Measurements from ENCODE around the gene SYNE3.

Gene SYNE3

DNA sequence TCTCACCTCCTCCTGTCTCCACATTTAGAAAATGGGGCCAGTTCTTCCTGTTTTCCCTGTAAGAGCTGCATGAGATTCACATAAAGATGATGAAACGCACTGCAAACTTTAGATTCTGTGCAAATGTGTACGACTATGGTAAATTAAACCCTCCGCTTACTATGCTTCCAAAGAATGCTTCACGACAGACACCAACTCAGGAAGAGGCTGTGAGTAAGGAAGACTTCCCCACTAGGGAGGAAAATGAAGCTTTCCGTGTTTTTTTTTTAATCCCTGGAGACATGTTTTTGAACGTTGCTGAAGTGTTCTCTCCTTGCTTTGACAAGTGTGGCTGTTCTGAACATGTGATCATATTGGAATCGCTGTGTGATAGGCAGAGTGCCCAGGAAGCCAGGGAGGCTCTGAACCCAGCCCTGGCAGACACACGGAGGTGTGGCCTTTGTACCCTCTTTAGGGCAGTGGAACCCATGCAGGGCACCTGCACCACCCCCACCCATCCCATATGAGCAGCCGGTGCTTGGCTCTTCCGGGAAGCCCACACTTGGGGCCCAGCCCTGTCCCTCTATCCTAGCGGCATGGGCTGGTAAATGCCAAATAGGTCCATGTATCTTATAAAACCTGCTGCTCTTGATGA lies 7.5 kb upstream of the SYNE3 start:
- peak overlapping the region; percentile 72 for H3K4me3 Mint-ChIP-seq
- peak overlapping the region; percentile 93 for H3K27ac Mint-ChIP-seq
- H3K4me1 Mint-ChIP-seq (ENCODE audit: low read depth): peaks cover 76% of the 10 kb centered on the region
- peaks cover under 1% of the 10 kb centered on the region for H3K36me3 Mint-ChIP-seq (ENCODE audit: low read depth)
- H3K27me3 Mint-ChIP-seq (ENCODE audit: low read depth): no peaks in the 10 kb centered on the region
- H3K9me3 Mint-ChIP-seq: no peaks in the 10 kb centered on the region

DNA sequence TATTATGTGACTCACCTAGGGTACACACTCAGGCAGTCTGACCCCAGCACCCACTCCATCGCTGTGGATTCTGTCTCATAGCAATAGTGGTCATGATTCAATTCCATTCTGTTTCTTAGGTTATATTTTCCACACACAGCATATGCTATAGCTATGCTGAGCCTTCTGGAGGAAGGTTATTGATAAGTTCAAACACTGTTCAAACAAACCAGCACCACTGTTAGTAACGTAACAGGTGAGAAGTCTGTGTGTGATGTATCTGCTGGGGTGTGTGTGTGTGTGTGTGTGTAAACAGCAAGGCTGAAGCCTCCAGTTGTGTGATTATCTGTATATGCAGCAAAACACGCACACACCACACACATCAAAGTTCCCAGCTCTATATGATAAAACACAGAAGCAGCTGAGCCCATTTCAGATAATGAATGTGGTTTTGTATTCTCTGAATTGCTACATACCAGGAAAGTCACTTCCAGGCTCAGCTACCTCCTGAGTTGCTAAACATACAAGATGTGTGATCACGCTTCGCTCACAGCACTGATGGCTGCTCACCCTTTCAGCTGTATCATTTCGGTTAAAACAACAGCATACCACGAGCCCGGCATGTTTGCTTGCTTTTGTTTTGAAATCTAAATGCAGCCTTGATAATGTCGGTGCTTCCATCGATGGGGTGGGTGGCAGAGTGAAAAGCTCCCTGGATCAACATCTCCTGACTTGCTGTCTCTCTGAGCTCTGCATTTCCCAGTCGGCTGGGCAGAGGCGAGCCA lies 6.8 kb upstream of the SYNE3 start:
- Mint-ChIP-seq H3K4me1 (ENCODE audit: low read depth) (peaks cover 81% of the 10 kb centered on the region), H3K36me3 (ENCODE audit: low read depth) (no peaks in the 10 kb centered on the region), H3K9me3 (no peaks in the 10 kb centered on the region), H3K27me3 (ENCODE audit: low read depth) (no peaks in the 10 kb centered on the region), H3K27ac (peak overlapping the region; percentile 93), H3K4me3 (peak overlapping the region; percentile 72)

DNA sequence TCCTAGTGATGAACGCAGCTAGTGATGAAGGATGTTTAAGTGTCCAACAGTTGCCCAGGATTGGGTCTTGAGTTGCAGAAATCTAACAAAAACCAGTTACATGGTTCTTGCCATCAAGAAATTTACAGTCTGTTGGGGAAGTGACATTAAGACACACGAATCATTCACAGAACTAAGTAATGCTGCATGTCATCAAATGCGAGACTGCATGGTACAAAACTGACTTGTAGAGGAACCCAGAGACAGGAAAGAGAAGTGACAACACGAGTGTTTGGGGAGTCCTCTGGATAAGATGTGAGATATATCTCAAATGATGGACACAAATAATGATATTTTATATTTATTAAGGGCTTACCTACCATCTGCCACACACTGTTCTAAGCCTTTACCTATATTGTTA lies 6.1 kb upstream of the SYNE3 start:
- H3K36me3 Mint-ChIP-seq (ENCODE audit: low read depth): no peaks in the 10 kb centered on the region
- H3K4me3 Mint-ChIP-seq: peak overlapping the region; percentile 72
- peaks cover 87% of the 10 kb centered on the region for H3K4me1 Mint-ChIP-seq (ENCODE audit: low read depth)
- no peaks in the 10 kb centered on the region for H3K27me3 Mint-ChIP-seq (ENCODE audit: low read depth)
- peak overlapping the region; percentile 93 for H3K27ac Mint-ChIP-seq
- no peaks in the 10 kb centered on the region for H3K9me3 Mint-ChIP-seq

DNA sequence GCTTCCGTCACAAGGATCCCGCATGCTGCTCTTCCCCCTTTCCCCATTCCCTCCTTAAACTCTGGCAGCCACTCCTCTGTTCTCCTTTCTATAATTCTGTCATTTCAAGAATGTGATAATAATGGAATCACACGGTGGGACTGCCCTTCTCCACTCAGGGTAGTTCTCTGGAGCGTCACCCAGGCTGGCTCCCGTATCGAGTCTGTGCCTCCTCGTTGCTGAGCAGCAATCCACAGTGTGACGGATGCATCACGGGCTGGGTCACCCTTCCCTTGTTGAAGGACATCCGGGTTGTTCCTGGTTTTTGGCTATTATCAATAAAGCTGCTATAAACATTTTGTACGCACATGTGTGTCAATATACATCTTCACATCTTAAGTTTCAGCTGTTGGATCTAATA lies 5.7 kb upstream of the SYNE3 start:
- H3K27me3 Mint-ChIP-seq (ENCODE audit: low read depth): no peaks in the 10 kb centered on the region
- peak overlapping the region; percentile 64 for H3K4me3 Mint-ChIP-seq

GRCh38 chr14:95521001-95521400 lies 4.6 kb upstream of the SYNE3 start:
- no peaks in the 10 kb centered on the region for H3K27me3 Mint-ChIP-seq (ENCODE audit: low read depth)
- no peaks in the 10 kb centered on the region for H3K9me3 Mint-ChIP-seq
- H3K27ac Mint-ChIP-seq: no peak overlapping the region
- no peaks in the 10 kb centered on the region for H3K36me3 Mint-ChIP-seq (ENCODE audit: low read depth)
- H3K4me1 Mint-ChIP-seq (ENCODE audit: low read depth): peaks cover 79% of the 10 kb centered on the region
- no peak overlapping the region for H3K4me3 Mint-ChIP-seq

More for the DNA sequence above, 5.7 kb upstream of the SYNE3 start:
- H3K4me1 Mint-ChIP-seq (ENCODE audit: low read depth): peaks cover 87% of the 10 kb centered on the region
- H3K9me3 Mint-ChIP-seq: no peaks in the 10 kb centered on the region
- peak overlapping the region; percentile 93 for H3K27ac Mint-ChIP-seq
- no peaks in the 10 kb centered on the region for H3K36me3 Mint-ChIP-seq (ENCODE audit: low read depth)

GRCh38 chr14:95520346-95520745 lies 3.9 kb upstream of the SYNE3 start:
- Mint-ChIP-seq H3K4me1 (ENCODE audit: low read depth) (peaks cover 75% of the 10 kb centered on the region), H3K4me3 (peak overlapping the region; percentile 78), H3K27me3 (ENCODE audit: low read depth) (no peaks in the 10 kb centered on the region), H3K36me3 (ENCODE audit: low read depth) (peaks cover 3% of the 10 kb centered on the region), H3K9me3 (no peaks in the 10 kb centered on the region), H3K27ac (peak overlapping the region; percentile 98)

- H3K27me3 Mint-ChIP-seq (ENCODE audit: low read depth): no peaks in the 10 kb centered on the region
- peaks cover 72% of the 10 kb centered on the region for H3K4me1 Mint-ChIP-seq (ENCODE audit: low read depth)
Observed at GRCh38 chr14:95519699-95520098, 3.2 kb upstream of the SYNE3 start.

GRCh38 chr14:95518045-95518751 lies 1.7 kb upstream of the SYNE3 start:
- Mint-ChIP-seq H3K36me3 (ENCODE audit: low read depth) (peaks cover 8% of the 10 kb centered on the region), H3K9me3 (no peaks in the 10 kb centered on the region), H3K27ac (peak overlapping the region; percentile 98), H3K4me3 (peak overlapping the region; percentile 77), H3K27me3 (ENCODE audit: low read depth) (no peaks in the 10 kb centered on the region), H3K4me1 (ENCODE audit: low read depth) (peaks cover 63% of the 10 kb centered on the region)

More at GRCh38 chr14:95519699-95520098, 3.2 kb upstream of the SYNE3 start:
- H3K27ac Mint-ChIP-seq: peak overlapping the region; percentile 98
- peak overlapping the region; percentile 61 for H3K4me3 Mint-ChIP-seq
- no peaks in the 10 kb centered on the region for H3K9me3 Mint-ChIP-seq
- peaks cover 7% of the 10 kb centered on the region for H3K36me3 Mint-ChIP-seq (ENCODE audit: low read depth)

DNA sequence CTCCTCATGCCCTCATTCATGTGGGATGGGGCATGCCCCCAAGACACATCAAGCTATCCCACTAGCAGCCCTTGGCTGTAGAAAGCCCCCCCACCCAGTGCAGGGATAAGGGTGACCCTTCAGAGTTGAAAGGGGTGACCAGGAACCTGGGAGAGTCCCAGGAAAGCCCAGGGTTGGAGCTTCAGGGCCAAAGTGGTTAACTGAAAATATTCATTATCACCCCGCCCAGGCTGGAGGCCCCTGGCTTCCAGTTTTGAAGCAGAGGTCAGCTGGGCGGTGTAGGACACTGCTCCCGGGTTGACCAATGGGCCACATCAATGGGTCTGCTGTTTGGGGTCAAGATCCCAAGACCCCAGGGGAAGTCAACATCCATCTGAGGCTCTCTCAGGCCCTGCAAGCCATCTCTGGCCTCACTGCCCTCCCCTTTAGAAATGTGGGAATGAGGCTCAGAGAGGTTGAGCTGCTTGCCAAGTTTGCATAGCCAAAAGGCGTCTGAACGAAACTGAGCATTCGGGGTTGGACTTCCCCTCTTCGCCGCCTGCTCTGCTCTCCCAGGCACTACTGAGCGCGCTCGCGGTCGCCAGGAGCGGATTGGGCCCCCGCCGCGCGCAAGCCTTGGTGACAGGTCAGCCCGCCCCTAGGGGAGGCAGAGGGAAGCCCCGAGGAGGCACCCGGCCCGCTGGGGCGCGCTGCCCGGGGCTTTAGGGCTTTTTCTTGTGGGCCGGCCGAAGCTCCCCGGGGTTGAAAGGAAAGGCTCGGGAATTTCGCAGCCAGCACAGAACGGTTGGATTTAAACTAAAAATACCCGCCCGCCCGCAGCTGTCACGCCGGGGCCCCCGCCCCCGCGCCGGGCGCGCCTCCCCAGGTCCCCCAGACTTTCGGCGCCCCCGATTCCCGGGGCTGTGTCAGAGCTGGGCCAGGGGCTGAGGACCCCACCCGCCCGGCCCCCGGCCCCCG lies 576 bp downstream of the SYNE3 start:
- Mint-ChIP-seq H3K36me3 (ENCODE audit: low read depth) (peaks cover 17% of the 10 kb centered on the region), H3K4me3 (peak overlapping the region; percentile 93), H3K27ac (peak overlapping the region; percentile 92), H3K27me3 (ENCODE audit: low read depth) (no peaks in the 10 kb centered on the region), H3K4me1 (ENCODE audit: low read depth) (peaks cover 61% of the 10 kb centered on the region), H3K9me3 (no peaks in the 10 kb centered on the region)

- H3K36me3 Mint-ChIP-seq (ENCODE audit: low read depth): peaks cover 19% of the 10 kb centered on the region
- H3K4me3 Mint-ChIP-seq: peak overlapping the region; percentile 93
- H3K27ac Mint-ChIP-seq: peak overlapping the region; percentile 43
- no peaks in the 10 kb centered on the region for H3K27me3 Mint-ChIP-seq (ENCODE audit: low read depth)
- H3K9me3 Mint-ChIP-seq: no peaks in the 10 kb centered on the region
- H3K4me1 Mint-ChIP-seq (ENCODE audit: low read depth): peaks cover 59% of the 10 kb centered on the region
Observed at GRCh38 chr14:95515080-95515489, 1.4 kb downstream of the SYNE3 start.

- Mint-ChIP-seq H3K4me3 (peak overlapping the region; percentile 93), H3K36me3 (ENCODE audit: low read depth) (peaks cover 24% of the 10 kb centered on the region), H3K9me3 (no peaks in the 10 kb centered on the region), H3K27me3 (ENCODE audit: low read depth) (no peaks in the 10 kb centered on the region), H3K27ac (peak overlapping the region; percentile 43), H3K4me1 (ENCODE audit: low read depth) (peaks cover 56% of the 10 kb centered on the region)
Observed at GRCh38 chr14:95514131-95515079, 2.0 kb downstream of the SYNE3 start.

DNA sequence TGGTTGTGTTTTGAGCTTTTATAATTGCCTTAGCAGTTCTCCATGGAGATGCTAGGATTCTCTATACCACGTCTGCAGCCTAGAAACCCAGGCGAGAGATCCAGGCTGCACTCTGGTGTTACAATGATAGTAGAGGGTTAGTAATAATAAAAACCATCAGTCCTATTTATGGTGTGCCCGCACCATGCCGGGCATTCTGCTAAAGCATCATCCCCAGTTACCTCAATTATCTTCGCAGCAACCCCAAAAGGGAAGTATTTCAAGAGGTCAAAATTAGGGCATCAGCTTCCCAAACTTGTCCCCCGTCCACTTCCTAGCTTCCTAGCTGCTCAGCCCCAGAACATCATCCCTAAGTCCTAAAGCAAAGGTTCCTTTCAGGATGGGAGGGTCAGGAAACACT lies 3.2 kb downstream of the SYNE3 start:
- Mint-ChIP-seq H3K36me3 (ENCODE audit: low read depth) (peaks cover 26% of the 10 kb centered on the region), H3K4me3 (no peak overlapping the region), H3K27ac (peak overlapping the region; percentile 0), H3K4me1 (ENCODE audit: low read depth) (peaks cover 52% of the 10 kb centered on the region), H3K9me3 (no peaks in the 10 kb centered on the region), H3K27me3 (ENCODE audit: low read depth) (no peaks in the 10 kb centered on the region)

GRCh38 chr14:95511687-95512086 lies 4.8 kb downstream of the SYNE3 start:
- H3K27me3 Mint-ChIP-seq (ENCODE audit: low read depth): no peaks in the 10 kb centered on the region
- H3K27ac Mint-ChIP-seq: no peak overlapping the region
- no peak overlapping the region for H3K4me3 Mint-ChIP-seq
- H3K4me1 Mint-ChIP-seq (ENCODE audit: low read depth): peaks cover 53% of the 10 kb centered on the region
- H3K9me3 Mint-ChIP-seq: no peaks in the 10 kb centered on the region
- H3K36me3 Mint-ChIP-seq (ENCODE audit: low read depth): peaks cover 36% of the 10 kb centered on the region
